Uterine smooth muscle cell (primary cell): ENCODE measurements around the gene HLF. TPM values are rescaled to one million over a fixed set of nuclear protein-coding genes. Genes with fewer than 3 reads are reported as not detected.

Source experiments
- total RNA-seq: library from RNA; depleted of rRNA; stranded (reverse); fragments of >200 nt; gene quantifications from 2 replicates; pipeline ENCODE4 v1.2.3, GENCODE V29; 2014

The HLF gene
- 0.33 TPM in 1 of 2 replicates, not detected in the other for total RNA-seq

GRCh38 chr17:55264645-55265298 lies at the start of gene HLF:
TSS of gene HLF (plus strand) at chr17:55264960. CDS start at chr17:55265485, 525 bp downstream.

Other genes starting within 250 kb of the HLF start
- 12.5 and 14.7 TPM in 2 replicates for gene MMD, start 156.9 kb downstream of the HLF start, total RNA-seq
- gene SMIM36, start 246.5 kb downstream of the HLF start, total RNA-seq, result not detected in 2 replicates